Activated CD4-positive, alpha-beta T cell treated with anti-CD3 and anti-CD28 coated beads for 48 hours (primary cell): Measurements from ENCODE around the gene MAPKAPK3.
A peak's percentile ranks its signal among the peaks of the same experiment; 100 is the strongest.

Experiments
- DNase-seq: peaks from one replicate; pipeline ENCODE4 v3.0.0-alpha.2; 2020

Gene MAPKAPK3

DNA sequence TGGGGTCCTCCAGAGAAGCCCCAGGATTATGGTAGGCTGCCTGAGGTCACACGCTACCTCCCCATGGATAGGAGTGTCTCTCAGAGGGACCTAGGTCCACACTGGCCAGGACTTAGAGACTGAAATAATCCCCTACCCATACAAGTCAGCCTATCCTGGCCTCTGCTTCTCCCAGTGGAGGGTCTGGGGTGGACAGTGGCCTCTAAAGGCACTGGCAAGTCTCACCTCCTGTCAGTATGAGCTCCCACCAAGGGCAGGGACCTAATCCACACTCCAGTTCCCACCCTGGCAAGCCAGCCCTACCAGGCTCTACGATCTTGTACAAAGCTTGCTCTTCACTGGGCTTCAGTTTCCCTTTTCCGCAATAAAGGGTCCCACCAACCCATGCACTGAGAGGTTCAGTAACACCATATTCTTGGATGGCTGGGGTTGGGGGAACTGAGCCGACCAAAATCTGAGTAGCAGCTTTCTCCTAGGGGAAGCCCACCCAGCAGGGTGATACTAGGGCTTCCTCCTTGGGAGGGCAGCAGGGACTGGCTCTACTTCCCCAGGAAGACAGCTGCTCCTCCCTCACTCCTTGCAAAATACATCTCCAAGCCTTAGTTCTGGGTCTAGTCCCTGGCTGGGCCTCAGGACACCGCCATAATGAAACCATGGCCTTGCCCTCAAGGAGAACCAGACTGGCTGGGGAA is 7.7 kb upstream of the MAPKAPK3 start:
- peak; percentile 31 for DNase-seq

- DNase-seq = peak; percentile 47
Measured at GRCh38 chr3:50609763-50610085, 7.2 kb upstream of the MAPKAPK3 start.

DNA sequence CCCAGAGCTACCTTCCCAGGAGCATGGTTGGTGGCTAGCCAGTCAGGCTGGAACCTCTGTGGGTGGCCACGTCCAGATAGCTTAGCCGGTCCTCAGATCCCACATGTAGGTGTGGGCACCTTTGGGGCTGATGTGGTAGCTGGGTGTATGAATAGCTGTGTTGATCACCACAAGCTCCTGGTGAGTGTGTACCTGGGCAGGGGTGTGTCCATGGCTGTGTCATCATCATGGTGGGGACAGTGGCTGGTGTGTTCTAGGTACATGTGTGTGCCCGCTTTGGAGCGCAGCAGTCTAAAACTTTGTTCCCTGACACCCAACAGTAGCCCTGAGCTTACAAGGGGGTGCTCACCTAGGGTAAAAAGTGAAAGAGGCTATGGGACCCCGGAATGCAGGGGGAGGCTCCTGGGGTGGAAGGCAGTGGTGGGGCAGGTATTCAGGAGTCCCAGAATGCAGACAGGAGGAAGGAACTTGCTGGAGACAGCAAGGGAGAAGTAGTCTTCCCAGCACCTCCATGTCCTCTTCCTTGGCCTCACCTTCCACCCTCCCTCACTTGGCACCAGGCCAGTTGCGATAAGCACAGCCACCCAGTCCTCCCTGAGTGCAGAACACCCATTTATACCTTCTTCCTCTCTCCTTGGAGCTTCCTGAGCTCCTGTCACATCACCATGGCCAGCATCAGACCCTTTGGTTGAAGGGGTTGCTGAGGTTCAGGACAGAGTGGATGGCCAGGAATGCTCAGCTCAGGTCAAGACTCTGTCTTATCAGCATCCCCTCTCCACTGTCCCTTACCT is 6.6 kb upstream of the MAPKAPK3 start:
- DNase-seq = peak; percentile 73

GRCh38 chr3:50610992-50611463 is 5.9 kb upstream of the MAPKAPK3 start:
- DNase-seq = no peak

GRCh38 chr3:50611464-50612233 is 5.3 kb upstream of the MAPKAPK3 start, which contains the start of gene CISH:
CISH (minus strand) TSS chr3:50611774; CDS start chr3:50611650, 124 bp downstream.
- DNase-seq = peak; percentile 99

- DNase-seq = no peak
Measured at GRCh38 chr3:50612234-50612882, 4.6 kb upstream of the MAPKAPK3 start.

DNA sequence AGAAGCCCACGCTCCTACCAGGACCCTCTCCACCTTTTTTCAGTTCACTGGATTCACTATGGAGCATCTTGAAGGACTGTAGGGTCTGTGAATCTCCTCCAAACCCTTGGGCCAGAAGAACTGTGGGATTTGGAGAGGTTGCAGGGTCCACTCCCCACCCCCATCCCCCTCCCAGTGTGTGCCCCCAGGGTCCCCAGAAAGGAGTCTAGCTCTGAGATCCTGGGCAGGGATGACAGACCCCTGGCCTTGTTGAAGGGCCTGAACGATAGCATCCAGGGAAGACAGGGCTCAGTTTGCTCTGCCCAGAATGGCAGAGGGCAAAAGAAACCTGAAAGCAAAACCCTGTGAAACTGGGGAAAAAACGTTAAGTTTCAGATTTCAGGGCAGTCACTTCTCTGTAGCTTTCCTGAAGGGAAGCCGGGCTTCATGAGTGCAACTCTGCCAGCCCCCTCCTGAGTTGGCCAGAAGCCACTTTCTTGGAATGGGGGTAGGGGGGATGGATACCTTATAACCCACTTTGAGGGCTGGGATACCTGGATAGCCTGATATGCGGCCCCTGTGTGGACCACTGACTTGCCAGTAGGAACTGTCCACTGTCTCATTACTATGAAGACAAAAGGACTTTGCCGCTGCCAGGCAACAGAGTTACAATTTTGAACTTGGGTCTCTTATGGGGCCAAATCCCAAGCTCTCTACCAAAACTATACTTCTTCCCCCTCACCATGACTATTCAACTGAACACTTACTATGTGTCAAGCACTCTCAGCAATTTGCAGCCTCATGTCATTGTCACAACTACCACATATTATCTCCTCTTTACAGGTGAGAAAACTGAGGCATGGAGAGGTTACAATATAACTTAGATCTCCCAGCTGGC is 3.7 kb upstream of the MAPKAPK3 start:
- no peak for DNase-seq

DNA sequence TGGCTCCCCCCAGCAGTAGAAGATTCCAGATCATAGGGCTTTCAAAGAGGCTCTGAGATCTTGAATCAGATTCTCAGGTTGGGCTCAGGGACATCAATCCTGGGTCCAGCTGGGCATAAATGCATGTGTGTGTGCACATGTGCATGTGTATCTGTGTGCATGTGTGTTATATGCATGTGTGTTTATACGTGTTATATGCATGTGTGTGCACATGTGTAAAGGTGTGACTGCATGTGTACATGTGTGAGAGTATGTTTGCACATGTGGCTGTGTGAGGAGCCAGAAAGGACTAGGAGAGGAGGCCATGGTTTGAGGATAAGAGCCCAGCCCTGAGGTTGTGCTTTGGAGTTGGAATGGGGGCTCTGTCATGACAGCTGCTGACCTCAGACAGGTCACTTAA is 1.8 kb upstream of the MAPKAPK3 start:
- DNase-seq = no peak

GRCh38 chr3:50616003-50616769 is 765 bp upstream of the MAPKAPK3 start:
- peak; percentile 90 for DNase-seq

GRCh38 chr3:50616770-50617095 is 218 bp upstream of the MAPKAPK3 start:
- DNase-seq = peak; percentile 97

GRCh38 chr3:50617911-50618481 is 1.0 kb downstream of the MAPKAPK3 start:
- peak; percentile 55 for DNase-seq

- no peak for DNase-seq
Measured at GRCh38 chr3:50620420-50620819, 3.5 kb downstream of the MAPKAPK3 start.

DNA sequence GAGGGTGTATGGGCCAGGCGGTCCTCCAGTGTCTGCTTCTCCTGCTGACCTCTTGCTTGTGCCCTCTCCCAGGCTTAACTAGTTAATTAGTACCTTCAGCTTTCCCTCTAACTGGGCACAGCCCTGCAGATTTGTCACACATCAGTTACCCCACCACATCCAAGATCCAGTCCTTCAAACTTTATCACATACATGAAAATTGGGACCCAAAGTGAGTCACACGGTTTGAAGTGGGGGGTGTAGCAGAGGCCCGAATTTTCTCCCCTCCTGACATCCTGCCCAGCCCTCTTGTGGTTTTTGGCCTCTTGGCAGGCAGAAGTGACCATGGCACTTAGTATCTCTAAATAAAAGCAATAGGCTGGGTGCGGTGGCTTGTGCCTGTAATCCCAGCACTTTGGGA is 3.9 kb downstream of the MAPKAPK3 start:
- no peak for DNase-seq

DNA sequence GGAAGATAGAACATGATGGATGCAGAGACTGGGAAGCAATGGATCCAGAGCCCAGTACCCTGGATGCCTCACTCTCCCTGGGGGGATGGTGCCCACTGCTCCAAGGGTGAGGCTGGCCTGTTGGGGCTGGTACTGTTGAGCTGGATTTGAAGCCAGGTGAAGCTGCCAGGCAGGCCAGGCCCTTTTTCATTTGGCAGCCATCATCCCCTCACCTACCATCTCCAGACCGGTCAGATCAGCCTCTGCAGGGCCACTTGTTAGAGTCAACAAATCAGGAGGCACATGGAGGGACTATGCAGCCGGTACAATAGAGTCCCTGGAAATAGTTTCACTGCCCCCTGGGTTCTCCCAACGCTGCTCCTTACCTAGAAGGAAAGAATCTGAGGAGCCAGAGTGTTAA is 5.9 kb downstream of the MAPKAPK3 start:
- DNase-seq = no peak

GRCh38 chr3:50623840-50624474 is 7.0 kb downstream of the MAPKAPK3 start:
- peak; percentile 75 for DNase-seq

GRCh38 chr3:50624634-50625033 is 7.7 kb downstream of the MAPKAPK3 start:
- DNase-seq = no peak

DNA sequence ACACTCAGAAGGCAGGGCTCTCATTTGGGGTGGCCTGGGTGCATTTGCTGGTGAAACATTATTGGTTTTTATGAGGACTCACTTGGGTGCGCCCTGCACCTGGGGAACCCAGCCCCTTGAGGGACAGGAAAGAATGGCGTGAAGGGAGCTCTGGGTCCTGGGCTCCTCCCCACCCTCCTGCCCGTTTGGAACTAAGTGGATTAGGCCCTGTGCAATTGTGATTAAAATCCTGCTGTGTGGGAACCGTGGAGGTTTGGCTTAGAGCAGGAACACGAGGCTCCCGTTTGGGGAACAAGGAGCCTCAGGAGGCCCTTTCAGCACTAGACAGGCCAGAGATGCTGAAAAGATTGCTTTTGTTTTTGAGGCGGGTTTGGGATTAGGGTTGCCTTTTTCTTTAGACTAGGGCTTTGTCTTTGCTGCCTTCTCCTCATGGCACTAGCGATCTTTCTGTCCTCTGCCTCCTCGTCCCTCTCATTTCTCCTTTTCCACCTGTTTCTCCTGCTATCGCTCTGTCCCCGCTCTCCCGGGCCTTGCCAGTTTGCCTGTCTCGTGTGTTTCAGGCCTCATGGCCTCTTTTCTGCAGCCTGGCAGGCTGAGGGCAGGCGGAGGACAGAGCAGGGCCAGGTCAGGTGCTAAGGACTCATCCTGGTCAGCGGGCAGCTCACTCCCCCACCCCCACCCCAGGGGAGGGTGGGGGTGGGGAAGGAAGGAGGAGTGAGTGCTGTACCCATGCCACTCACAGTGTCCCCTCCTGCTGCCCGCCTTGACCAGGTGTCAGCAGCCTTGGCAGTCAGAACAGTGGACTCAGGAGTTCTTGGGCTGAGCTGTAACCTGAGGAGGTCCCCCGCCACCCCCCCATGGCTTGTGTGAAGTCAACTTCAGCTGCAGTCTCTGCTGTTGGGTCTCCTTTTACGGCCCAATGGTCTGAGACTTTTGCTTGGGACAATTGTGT is 8.6 kb downstream of the MAPKAPK3 start:
- DNase-seq = no peak

GRCh38 chr3:50626401-50626800 is 9.4 kb downstream of the MAPKAPK3 start:
- no peak for DNase-seq

DNA sequence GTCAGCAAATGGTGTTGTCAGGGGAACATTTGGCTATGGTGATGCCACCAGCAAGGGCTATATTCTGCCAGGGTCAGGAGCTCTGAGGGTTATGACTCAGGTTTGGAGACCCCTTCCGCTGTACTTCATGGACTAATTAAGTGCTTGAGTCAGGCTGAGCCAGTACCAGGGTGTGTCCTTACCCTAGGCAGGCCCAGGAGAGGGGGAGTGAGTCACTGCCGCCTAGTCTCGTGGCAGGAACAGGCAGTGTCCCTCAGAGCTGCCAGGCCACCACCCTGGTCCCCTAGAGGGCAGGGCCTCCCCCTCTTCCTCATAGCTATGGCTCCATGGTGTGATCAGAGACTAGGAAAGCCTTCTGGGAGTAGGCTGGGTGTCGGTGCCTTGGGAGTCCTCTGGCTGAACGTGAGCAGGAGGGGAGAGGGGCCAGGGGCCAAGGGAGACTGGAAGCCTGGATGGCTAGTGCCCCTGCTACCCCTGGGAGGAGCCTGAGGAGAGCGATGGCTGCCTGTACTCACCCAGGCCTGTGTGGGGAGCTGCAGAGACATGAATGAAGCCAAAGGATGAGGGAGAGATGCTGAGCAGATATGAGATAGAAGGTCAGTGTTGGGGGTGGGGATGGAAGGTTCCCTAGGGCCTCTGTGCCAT is 10.6 kb downstream of the MAPKAPK3 start:
- DNase-seq = peak; percentile 54
